ENCODE data around the gene SKAP1.

SKAP1 gene

GRCh38 chr17:48462946-48463345, 32.9 kb upstream of the SKAP1 start:
- no peak for DNase-seq (ENCODE audit: low read depth, low spot score)
- no peak overlapping the region for H3K4me3 ChIP-seq (ENCODE audit: low read depth, low read length)
- no peak for TF ChIP-seq CTCF (IDR thresholded peaks at IDR 0.05; ENCODE audit: low read depth, low read length)
- in situ Hi-C loops (cut with HindIII; ENCODE audit: low sequenced_read_pairs): no loop called here

- H3K4me3 ChIP-seq (ENCODE audit: low read depth, low read length): no peak overlapping the region
- no peak for TF ChIP-seq CTCF (IDR thresholded peaks at IDR 0.05; ENCODE audit: low read depth, low read length)
- no peak for DNase-seq (ENCODE audit: low read depth, low spot score)
- in situ Hi-C loops (cut with HindIII; ENCODE audit: low sequenced_read_pairs): no loop called here
These were observed 30.0 kb upstream of the SKAP1 start for GRCh38 chr17:48460052-48460451.

- H3K4me3 ChIP-seq (ENCODE audit: low read depth, low read length): no peak overlapping the region
- DNase-seq (ENCODE audit: low read depth, low spot score): no peak
- in situ Hi-C loops (cut with HindIII; ENCODE audit: low sequenced_read_pairs): no loop called here
- TF ChIP-seq CTCF (IDR thresholded peaks at IDR 0.05; ENCODE audit: low read depth, low read length): no peak
These were observed 29.2 kb upstream of the SKAP1 start for GRCh38 chr17:48459070-48459844.

- in situ Hi-C loops (cut with HindIII; ENCODE audit: low sequenced_read_pairs): no loop called here
- peak; percentile 98 for TF ChIP-seq CTCF (IDR thresholded peaks at IDR 0.05; ENCODE audit: low read depth, low read length)
- H3K4me3 ChIP-seq (ENCODE audit: low read depth, low read length): no peak overlapping the region
- DNase-seq (ENCODE audit: low read depth, low spot score): peak; percentile 53
These were observed 27.2 kb upstream of the SKAP1 start for GRCh38 chr17:48457080-48457836.

GRCh38 chr17:48456589-48456988, 26.6 kb upstream of the SKAP1 start:
- DNase-seq (ENCODE audit: low read depth, low spot score): no peak
- no peak for TF ChIP-seq CTCF (IDR thresholded peaks at IDR 0.05; ENCODE audit: low read depth, low read length)
- no peak overlapping the region for H3K4me3 ChIP-seq (ENCODE audit: low read depth, low read length)
- in situ Hi-C loops (cut with HindIII; ENCODE audit: low sequenced_read_pairs): no loop called here

- TF ChIP-seq CTCF (IDR thresholded peaks at IDR 0.05; ENCODE audit: low read depth, low read length): no peak
- DNase-seq (ENCODE audit: low read depth, low spot score): no peak
- in situ Hi-C loops (cut with HindIII; ENCODE audit: low sequenced_read_pairs): no loop called here
- H3K4me3 ChIP-seq (ENCODE audit: low read depth, low read length): no peak overlapping the region
These were observed 25.8 kb upstream of the SKAP1 start for GRCh38 chr17:48455791-48456190.

Data from astrocyte of the spinal cord (primary cell).